HG03439 (cell line): Measurements from ENCODE around the gene RPL41.
"Not testable (repeated sequence)": the region's sequence is repeated elsewhere in the genome, so short reads cannot be mapped to it uniquely, and the experiment has no call there.

ENCODE experiments used
- ATAC-seq: cut with Tn5 transposase; IDR thresholded peaks from one replicate; pipeline ENCODE4 v1.9.1; 2021; ENCODE audit warnings: mild to moderate bottlenecking, moderate library complexity; ENCODE audit not compliant: unreplicated experiment

Gene RPL41

DNA sequence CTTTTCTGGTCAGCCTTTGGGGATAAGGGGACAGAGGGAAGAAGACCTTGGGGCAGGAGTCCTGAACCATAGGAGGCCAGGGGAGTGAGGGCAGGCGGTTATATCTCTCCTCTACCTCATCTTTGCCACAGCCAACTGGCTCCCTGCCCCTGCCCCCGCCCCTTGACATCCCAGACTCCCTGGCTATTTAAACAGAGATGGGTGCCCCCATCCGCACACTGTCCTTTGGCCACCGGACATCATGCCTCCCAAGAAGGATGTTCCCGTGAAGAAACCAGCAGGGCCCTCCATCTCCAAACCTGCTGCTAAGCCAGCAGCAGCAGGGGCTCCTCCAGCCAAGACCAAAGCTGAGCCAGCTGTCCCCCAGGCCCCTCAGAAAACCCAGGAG is 37.2 kb downstream of the RPL41 start:
- no peak for ATAC-seq

DNA sequence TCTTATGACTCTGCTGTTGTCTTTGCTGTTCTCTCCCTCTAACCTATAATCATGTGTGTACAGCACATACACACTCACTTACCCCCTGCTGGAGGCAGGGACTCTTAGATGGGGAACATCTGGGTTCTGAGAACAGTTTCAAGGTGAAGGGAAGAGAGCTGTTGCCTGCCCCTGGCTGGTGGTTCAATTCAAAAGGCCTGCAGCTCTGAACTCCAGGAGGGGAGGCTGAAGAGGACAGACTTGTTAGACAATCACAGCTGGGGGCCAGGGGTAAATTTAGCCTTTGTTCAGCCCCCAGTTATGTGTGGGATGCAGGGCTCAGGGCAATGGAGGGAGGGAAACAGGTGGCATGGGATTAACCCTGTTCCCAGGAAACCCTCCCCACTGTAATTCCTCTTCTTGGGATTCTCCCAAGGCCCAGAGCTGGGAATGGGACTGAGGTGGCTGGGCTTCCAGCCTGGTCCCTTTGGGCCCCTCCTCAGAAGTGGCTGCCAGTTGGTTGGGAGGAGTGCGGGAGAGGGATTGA is 37.9 kb downstream of the RPL41 start:
- no peak for ATAC-seq

DNA sequence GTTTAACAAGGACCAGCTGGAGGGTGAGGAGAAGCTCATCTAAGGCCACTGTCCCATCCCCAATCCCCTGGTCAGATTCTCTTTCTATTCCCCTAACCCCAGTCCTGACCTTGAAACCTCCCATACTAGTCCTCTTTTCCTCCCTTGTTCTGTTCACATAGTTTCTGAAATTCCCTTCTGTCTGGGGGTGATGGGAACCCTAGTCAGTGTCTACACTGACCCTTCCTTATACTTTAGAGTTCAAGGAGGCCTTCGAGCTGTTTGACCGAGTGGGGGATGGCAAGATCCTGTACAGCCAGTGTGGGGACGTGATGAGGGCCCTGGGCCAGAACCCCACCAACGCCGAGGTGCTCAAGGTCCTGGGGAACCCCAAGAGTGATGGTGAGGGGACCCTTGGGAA is 38.4 kb downstream of the RPL41 start:
- no peak for ATAC-seq

- ATAC-seq, result no peak
Observed at GRCh38 chr12:56155256-56155845, 38.9 kb downstream of the RPL41 start.

DNA sequence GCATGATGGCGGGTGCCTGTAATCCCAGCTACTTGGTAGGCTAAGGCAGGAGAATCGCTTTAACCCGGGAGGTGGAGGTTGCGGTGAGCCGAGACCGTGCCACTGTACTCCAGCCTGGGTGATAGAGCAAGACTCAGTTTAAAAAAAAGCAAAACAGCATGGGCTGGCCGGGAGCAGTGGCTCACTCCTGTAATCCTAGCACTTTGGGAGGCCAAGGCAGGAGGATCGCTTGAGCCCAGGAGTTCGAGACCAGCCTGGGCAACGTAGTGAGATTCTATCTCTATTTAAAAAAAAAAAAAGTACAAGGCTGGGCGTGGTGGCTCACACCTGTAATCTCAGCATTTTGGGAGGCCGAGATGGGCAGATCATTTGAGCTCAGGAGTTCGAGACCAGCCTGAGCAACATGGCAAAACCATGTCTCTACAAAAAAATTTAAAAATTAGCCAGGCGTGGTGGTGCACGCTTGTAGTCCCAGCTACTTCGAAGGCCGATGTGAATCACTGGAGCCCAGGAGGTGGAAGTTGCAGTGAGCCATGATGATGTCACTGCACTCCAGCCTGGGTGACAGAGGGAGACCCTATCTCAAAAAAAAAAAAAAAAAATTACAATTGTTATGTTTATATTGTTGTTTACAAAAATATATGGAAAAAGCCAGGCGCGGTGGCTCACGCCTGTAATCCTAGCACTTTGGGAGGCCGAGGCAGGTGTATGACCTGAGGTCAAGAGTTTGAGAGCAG is 40.2 kb downstream of the RPL41 start:
- ATAC-seq, result not testable (repeated sequence)

GRCh38 chr12:56157201-56158028 is 41.0 kb downstream of the RPL41 start:
- ATAC-seq, result peak; percentile 16

GRCh38 chr12:56158029-56158925 is 41.8 kb downstream of the RPL41 start, which contains the start of gene MYL6:
Gene MYL6 (plus strand): TSS chr12:56158359. CDS start chr12:56158402, 43 bp downstream.
- ATAC-seq, result peak; percentile 84

GRCh38 chr12:56158926-56159461 is 42.6 kb downstream of the RPL41 start:
- no peak for ATAC-seq

DNA sequence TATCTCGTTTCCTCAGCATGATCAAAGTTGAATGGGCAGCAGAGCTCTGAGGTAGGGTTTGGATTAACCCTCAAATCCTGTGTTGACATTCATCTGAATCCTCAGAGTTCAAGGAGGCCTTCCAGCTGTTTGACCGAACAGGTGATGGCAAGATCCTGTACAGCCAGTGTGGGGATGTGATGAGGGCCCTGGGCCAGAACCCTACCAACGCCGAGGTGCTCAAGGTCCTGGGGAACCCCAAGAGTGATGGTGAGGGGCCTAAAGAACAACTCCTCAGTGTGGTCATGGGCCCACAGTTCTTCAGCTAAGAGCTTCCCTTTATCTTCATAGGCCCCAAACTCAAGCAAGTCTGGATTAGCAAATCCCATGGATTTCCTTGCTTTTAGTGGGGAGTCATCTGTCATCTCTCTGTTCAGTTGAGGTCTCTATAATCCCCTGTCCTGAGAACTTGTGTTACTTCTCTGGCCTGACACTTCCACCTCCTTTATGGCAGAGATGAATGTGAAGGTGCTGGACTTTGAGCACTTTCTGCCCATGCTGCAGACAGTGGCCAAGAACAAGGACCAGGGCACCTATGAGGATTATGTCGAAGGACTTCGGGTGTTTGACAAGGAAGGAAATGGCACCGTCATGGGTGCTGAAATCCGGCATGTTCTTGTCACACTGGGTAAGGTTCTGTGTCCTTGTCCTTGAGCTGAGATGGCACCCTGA is 43.2 kb downstream of the RPL41 start:
- no peak for ATAC-seq

DNA sequence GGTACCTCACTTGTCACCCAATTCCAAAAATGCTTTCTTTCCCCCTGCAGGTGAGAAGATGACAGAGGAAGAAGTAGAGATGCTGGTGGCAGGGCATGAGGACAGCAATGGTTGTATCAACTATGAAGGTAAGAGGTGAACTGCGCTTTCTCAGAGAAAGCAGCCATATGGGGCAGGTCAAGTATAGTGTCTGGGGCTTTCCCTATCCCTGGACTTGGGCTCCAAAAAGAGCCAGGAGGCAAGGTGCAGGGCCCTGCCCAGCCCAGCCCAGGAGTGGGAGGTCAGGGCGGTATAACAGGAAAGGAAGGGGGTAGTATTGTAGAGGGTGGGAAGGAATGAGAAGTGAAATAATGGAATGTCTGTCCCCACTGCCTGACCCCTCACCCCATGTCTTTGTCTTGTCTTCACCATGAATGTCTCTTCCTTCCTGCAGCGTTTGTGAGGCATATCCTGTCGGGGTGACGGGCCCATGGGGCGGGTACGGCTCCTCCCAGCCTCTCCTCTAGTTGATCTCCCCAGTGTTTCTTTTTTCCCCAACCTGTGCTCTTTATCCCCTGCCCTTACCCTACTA is 43.8 kb downstream of the RPL41 start:
- no peak for ATAC-seq

GRCh38 chr12:56160894-56161689 is 44.7 kb downstream of the RPL41 start:
- ATAC-seq, result no peak

DNA sequence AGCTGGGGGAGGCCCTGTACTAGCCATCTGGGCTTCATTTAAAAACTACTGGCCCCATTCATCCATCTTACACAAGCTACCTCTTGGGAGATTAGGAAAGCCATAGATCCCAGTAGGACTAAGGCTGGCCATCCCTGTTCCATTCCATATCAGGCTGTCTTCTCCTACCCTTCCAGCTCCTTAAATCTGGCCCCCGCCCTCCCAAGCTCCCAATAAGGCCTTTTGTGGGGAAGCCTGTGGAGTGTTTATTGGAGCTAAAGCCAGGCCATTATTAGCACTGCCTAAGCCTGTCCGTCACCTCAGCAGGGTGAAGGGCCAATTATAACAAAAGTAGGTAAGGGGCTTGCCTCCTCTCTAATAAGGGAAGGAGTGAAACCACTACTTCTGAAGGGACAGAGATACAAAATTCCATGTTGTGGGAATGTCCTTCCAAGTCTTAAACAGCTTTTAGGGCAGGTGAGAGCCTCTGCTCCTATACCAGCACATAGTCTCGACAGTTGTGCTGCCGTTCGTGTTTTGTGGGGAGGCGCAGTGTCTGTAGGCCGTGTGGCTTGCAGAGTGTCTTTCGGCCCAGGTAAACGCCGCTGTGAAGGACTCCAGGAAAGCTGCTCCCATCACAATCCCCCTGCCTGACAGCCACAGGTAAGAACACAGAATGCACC is 45.4 kb downstream of the RPL41 start:
- ATAC-seq, result no peak

GRCh38 chr12:56162468-56163290 is 46.2 kb downstream of the RPL41 start:
- ATAC-seq, result no peak

- no peak for ATAC-seq
Observed at GRCh38 chr12:56163533-56164344, 47.3 kb downstream of the RPL41 start.

- no peak for ATAC-seq
Observed at GRCh38 chr12:56164345-56164729, 47.9 kb downstream of the RPL41 start.

DNA sequence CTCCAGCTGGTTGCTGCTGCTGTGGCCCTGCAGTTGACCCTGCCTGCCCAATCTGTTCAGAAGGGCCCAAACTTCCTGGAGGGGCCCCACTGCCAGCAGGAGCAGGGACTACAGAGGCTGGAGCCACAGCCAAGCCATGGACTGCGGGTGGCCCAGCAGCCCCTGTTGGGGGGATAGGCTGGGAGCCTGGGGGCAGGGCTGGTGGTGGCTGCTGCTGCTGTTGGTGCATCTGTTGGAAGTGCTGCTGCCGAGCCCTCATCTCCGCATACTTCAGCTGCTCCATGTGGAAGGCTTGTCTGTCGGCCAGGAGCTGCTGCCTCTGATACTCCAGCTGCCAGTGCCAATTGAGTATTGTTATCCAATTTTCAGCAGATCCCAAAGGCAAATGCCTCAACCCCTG is 48.9 kb downstream of the RPL41 start:
- ATAC-seq, result no peak
